ENCODE data around the gene HLA-F.

HLA-F gene

GRCh38 chr6:29737707-29738630, 14.7 kb downstream of the HLA-F start:
- peak; percentile 83 for DNase-seq (ENCODE audit: low read depth)
- no peak overlapping the region for H3K4me3 ChIP-seq (ENCODE audit: control insufficient read depth, low read depth, low read length)
- peak; percentile 82 for TF ChIP-seq CTCF (conservative IDR thresholded peaks at IDR 0.05; ENCODE audit: control insufficient read depth, insufficient read depth, low read depth, low read length)

- DNase-seq (ENCODE audit: low read depth): no peak
- TF ChIP-seq CTCF (conservative IDR thresholded peaks at IDR 0.05; ENCODE audit: control insufficient read depth, insufficient read depth, low read depth, low read length): no peak
- H3K4me3 ChIP-seq (ENCODE audit: control insufficient read depth, low read depth, low read length): no peak overlapping the region
Observed at GRCh38 chr6:29739136-29739881, 16.1 kb downstream of the HLA-F start.

GRCh38 chr6:29739882-29740261, 16.6 kb downstream of the HLA-F start:
- TF ChIP-seq CTCF (conservative IDR thresholded peaks at IDR 0.05; ENCODE audit: control insufficient read depth, insufficient read depth, low read depth, low read length): no peak
- H3K4me3 ChIP-seq (ENCODE audit: control insufficient read depth, low read depth, low read length): no peak overlapping the region
- no peak for DNase-seq (ENCODE audit: low read depth)

GRCh38 chr6:29741592-29741991, 18.4 kb downstream of the HLA-F start:
- no peak overlapping the region for H3K4me3 ChIP-seq (ENCODE audit: control insufficient read depth, low read depth, low read length)
- no peak for DNase-seq (ENCODE audit: low read depth)

GRCh38 chr6:29742127-29742526, 18.9 kb downstream of the HLA-F start:
- DNase-seq (ENCODE audit: low read depth): no peak
- no peak for TF ChIP-seq CTCF (conservative IDR thresholded peaks at IDR 0.05; ENCODE audit: control insufficient read depth, insufficient read depth, low read depth, low read length)
- no peak overlapping the region for H3K4me3 ChIP-seq (ENCODE audit: control insufficient read depth, low read depth, low read length)

More at GRCh38 chr6:29741592-29741991, 18.4 kb downstream of the HLA-F start:
- TF ChIP-seq CTCF (conservative IDR thresholded peaks at IDR 0.05; ENCODE audit: control insufficient read depth, insufficient read depth, low read depth, low read length): no peak

- DNase-seq (ENCODE audit: low read depth): no peak
- no peak overlapping the region for H3K4me3 ChIP-seq (ENCODE audit: control insufficient read depth, low read depth, low read length)
- TF ChIP-seq CTCF (conservative IDR thresholded peaks at IDR 0.05; ENCODE audit: control insufficient read depth, insufficient read depth, low read depth, low read length): no peak
Observed at GRCh38 chr6:29743025-29743424, 19.8 kb downstream of the HLA-F start.
